HG03196 (cell line): ENCODE results near the gene TNFRSF1A.
A peak's percentile ranks its signal among the peaks of the same experiment; 100 is the strongest.

Source experiments
- ATAC-seq: cut with Tn5 transposase; IDR thresholded peaks from one replicate; pipeline ENCODE4 v1.9.1; 2021; ENCODE audit not compliant: unreplicated experiment

TNFRSF1A gene

DNA sequence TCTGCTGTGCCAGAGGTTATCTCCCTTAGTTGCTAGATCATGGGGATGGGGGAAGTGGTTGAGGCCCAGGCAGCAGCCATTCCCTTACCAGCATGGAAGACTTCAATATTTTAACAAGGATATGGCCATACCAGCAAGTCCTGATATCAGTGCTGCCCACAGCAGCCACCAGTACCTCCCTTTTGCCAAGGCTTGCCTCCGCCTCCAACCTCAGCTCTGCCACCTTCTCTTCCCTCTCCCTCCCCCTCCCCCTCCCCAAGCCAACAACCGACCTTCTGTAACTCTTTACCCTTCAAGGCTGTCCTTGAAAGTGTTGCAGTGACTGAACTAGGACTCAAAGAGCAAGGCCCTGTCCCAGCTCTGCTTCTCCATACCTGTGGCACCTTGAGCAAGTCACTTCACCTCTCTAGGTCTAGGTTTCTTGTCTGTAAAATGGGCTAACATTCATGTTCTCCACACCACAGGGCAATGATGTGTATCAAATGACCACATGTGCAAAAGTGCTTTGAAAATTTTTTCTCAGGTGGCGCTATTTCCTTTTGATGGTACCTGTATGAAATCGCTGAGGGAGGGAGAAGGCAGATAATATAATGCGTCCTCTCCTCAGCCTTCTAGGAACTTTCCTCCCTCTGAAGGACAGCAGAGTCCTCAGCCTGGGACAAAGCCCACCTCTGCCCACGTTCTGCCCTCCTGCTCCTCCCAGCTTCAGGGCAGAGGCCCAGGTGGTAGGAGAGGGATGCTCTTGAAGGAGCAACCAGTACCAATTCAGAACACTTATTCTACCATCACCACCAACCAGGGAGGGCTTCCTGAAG, 16.7 kb downstream of the TNFRSF1A start:
- ATAC-seq = no peak

DNA sequence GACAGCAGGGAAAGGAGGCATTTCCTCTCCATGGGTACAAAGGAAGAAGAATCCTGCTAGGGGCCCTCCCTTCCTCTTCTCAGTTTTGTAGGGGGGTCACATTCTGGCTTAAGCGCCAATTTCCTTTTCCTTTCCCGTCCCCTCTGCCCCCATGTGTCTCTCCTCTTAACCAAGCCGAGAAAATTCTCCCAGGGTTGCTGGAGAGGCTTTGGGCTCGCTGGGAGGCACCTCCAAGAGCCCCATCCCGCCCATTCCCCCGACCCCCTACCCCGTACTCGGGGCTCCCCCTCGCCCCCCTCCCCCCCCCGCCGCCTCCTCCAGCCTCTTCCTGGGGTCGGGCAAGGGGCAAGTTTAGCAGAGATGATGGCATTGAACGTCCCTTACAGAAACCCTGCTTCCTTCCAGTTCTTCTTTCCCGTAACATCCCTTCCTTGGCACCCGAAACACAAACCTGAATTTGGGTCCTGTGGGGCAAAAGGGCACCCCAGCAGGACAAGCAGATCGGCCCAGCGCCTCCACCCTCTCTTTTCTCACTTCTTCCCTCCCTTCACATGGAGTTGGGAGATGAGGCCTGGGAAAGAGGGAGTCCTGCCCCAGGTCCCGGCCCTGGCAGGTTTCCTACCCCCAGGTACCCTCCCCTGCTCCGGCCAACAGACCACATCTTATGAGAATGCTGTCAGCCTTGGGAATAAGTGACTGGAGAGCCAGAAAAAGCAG, 17.7 kb downstream of the TNFRSF1A start:
- no peak for ATAC-seq

DNA sequence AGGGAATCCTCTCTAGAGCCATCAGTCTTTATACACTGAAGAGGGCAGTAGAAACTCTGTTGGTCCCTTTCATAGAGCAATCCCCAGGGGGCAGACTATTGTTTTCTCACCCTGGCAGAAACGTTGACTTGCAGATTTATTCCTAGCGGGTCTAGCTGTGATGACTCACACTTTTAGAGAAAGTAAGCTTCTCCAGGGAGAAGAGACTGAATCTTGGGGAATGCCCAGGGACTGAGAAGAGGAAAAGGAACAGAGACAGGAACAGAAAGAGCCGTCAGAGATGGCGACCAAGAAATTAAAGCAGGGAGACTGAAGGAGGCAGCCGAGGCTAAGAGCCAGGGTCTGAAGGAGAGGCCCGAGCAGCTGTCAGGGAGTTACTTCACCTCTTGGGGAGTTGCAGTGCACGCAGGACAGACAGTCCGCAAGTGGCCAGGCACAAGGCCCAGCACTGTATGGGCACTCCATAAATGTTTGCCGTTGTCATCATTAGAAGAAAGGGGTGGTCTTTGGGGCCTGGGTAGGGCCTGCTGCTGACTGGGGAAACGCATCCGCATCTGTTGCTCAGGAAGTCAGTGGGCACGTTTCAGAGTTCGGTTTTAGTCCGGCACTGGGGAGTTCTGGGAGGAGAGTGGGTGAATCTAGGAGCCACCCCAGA, 18.4 kb downstream of the TNFRSF1A start:
- peak; percentile 49 for ATAC-seq

DNA sequence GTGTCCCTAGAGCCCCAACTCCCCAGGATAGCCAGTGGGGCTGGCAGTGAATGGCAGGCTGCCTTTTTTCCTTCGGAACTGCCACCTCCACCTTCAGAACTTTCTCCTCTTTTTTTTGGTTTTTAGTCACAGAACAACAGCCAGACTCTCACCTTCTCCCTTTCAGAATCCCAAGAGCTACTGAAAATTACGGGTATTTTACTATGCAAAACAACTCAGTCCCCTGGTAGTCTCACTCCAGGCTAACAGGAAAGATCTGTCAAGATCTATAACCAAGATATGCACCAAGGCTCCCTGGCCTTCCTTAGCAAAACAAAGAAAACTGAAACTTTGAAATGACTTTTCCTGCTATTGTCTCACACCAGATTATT, 18.9 kb downstream of the TNFRSF1A start:
- ATAC-seq = peak; percentile 19

DNA sequence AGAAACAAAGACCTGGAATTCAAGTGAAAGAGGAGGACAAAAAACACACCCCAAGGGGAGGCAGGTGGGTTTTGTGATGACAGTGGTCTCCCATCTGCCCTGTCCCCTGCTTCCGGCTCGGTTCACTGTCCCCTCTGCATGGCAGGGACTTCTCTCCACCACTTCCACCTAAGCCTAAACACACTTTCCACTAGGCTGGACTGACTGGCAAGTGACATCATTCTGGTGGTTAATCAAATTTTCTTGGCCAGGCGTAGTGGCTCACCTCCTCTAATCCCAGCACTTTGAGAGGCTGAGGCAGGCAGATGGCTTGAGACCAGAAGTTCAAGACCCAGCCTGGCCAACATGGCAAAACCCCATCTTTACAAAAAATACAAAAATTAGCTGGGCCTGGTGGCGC, 19.5 kb downstream of the TNFRSF1A start:
- ATAC-seq = no peak

DNA sequence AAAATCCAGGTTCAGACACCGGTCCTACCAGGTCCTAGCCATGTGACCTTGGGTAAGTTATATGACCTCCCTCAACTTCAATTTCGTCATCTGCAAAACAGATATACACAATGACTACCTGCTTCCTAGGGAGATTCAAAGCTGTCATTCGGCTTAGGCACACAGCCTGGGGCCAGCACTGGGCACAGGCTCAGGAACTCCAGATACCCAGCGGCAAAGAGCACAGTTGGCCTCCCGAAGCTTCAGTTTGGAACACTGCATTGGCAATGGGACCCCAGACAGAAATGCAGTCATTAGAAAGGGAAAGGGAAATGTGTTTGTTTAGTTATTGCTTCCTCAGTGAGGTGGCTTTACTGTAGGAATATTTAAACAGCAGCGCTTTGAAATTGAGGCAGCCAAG, 20.0 kb downstream of the TNFRSF1A start:
- no peak for ATAC-seq

DNA sequence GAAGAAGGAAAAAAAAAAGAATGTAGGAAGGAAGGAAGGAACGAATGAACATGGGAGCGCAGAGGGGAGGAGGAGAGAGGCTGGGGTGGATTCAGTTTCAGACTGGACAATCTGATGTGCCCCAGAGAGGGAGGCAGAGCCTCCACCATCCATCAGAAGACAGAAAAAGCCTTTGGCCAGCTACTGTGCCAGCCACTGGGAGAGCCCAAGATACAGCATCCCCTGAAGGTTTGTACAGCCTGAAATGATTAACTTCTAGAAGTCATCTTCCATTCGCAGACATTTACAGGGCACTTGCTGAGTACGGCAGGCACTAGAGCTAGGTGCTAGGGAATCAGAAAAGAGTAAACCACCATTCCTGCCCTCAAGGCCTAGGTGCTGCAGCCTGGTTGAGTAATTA, 22.4 kb downstream of the TNFRSF1A start:
- no peak for ATAC-seq

DNA sequence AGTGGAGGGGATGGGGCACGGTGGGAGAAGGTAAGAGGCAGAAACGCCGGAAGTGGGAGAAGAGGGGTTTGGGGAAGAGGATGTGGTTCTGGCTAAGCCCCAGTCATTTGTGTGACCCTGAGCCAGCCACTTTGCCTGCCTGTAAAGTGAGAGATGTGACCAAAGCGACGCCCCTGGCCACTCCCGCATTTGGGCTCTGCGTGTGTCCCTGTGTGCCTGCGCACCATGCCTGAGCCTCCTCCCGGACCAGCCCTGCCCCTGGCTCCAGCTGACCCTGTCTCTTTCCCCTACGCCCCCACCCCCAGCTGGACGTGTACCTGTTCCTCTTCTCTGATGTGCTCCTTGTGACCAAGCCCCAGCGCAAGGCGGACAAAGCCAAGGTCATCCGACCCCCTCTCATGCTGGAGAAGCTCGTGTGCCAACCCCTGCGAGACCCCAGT, 23.4 kb downstream of the TNFRSF1A start:
- ATAC-seq = no peak

DNA sequence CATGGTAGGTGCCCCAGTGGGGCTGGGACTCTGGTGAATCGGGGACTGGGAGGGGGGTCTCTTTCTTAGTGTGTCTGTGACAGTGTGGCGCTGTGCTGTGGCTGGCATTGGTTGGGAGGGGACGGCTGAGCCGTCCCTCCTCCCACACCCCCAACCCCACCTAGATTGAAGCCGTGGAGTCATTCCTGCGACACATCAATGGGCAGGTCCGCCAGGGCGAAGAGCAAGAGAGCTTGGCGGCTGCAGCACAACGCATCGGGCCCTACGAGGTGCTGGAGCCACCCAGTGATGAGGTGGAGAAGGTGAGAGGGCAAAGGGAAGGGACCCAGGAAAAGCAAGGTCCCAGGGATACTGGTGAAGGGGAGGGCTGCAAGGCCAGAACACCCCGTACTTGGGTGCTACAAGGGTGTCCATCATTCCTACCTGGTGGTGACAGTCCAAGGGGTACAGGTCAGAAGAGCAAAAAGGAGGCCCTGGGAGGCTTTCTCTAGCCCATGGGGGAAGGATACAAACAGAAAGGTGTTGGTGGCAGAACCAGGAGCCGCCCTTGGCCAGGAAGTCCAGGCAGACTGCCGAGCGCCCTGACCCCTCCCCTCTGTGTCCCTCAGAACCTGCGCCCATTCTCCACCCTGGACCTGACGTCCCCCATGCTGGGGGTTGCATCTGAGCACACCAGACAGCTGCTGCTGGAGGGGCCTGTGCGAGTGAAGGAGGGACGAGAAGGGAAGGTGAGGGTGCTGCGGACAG, 24.0 kb downstream of the TNFRSF1A start:
- ATAC-seq = no peak

DNA sequence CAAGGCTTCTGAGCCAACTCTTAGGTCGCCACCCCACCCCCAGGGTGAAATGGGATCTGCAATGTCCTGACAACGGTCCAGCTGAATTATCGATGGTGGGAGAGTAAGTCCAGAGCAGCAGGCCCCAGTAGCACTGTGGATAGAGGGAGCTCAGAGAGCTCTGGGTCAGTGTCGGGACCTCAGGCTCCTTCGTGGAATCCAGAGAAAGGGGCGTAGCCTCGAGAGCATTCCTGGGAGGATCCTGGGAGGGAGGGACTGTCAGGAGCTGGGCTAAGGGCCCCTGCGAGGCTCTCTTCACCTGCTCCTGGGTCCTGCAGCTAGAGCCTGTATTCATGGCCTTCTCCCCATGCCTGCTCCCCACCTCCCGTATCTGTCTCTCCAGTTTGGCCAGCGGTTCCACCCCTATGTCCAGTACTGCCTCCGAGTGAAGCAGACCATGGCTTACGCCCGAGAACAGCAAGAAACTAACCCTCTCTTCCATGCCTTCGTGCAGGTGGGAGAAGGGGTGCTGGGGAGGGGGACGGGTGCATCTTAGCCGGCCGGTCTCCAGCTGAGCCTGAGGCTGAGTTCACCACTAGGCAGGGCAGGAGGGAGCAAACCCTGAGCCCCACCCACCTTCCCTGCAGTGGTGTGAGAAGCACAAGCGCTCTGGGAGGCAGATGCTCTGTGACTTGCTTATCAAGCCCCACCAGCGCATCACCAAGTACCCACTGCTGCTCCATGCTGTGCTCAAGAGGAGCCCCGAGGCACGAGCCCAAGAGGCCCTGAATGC, 24.8 kb downstream of the TNFRSF1A start:
- no peak for ATAC-seq

DNA sequence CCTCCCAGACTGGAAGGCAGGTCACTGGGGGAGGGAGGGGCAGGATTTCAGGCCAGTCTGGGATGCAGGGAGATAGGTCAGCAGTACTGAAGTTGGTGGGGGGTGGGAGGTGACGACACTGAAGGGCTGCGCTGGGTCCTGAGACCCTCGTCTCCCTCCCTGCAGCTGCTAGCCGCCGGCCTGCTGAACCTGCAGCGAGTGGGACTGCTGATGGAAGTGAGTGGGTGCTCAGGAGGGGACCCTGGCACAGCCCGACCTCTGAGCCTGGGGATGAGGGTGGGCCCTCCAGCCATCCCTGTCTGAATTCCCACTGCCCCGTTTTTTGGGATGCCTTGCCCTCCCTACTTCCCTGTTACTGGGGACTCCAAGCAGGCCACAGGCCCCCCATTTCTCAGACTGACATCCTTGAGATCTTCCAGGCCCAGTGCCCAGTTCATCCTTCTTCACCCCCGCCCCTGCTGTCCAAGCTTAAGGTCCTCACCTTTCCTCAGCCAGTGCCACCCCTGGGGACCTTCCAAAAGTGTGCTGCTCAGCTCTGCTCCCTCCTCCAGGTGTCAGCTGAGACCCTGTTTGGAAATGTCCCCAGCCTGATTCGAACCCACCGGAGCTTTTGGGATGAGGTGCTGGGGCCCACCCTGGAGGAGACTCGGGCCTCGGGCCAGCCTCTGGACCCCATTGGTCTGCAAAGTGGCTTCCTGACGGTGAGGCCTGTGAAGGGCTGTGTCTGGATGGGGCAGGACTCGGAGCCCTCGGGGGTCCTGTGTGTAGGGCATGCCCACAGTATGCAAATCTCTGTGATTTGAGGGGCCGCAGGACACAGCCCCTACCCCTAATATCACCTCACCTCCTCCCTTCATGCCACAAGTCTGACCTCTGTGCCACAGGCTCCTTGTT, 25.9 kb downstream of the TNFRSF1A start:
- ATAC-seq = no peak

DNA sequence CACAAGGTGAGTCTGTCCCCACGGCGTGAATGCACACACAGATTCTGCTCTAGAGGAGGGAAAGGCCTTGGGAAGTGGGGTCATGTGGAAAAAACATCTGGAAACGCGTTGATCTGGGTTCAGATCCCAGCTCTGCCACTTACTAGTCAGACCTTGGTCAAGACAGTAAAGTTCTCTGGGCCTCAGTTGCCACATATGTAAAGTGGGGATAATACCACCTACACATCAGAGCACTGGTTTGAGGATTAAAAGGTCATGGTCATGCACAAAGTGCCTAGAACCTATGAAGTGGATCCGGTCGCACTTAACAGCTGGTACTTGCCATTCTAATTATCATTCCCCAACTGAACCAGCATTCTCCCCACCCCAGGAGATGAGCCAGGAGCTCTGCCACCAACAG, 26.7 kb downstream of the TNFRSF1A start:
- no peak for ATAC-seq

DNA sequence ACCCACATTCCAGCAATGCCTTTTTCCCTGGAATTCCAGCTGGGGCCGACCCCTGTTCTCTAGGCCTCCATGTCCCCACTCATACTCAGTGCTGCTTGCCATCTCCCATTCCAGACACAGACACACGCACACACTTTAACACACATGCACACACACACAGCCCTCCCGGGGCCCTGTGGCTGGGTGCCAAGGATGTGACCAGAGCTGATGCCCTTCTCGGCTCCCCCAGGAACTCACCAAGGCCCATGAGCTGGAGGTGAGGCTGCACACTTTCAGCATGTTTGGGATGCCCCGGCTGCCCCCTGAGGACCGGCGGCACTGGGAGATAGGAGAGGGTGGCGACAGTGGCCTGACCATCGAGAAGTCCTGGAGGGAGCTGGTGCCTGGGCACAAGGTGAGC, 27.1 kb downstream of the TNFRSF1A start:
- ATAC-seq = no peak

DNA sequence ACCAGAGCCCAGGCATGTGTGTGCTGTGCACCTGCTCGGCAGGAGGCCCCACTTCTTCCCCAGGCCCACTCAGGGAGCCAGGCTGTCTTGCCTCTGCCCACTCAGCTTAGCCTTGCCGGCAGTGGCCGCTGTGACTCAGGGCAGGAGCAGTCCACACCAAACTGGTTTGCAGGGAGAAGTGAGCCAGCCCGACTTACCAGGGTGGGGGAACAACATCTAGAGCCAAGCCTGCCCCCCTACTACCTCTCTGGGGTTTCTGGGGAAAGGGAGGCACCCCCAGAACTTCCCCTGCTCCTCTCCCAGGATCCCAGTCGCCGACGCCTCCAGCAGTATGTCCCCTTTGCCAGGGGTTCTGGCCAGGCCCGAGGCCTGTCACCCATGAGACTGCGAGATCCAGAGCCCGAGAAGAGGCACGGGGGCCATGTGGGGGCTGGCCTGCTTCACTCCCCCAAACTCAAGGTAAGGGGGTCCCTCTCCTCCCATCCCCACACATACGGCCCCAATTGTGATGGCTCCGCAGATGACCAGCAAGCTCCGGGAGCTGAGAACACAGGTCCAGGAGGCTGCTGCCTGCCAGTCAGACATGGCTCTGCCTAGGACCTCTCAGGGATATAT, 28.4 kb downstream of the TNFRSF1A start:
- ATAC-seq = no peak

DNA sequence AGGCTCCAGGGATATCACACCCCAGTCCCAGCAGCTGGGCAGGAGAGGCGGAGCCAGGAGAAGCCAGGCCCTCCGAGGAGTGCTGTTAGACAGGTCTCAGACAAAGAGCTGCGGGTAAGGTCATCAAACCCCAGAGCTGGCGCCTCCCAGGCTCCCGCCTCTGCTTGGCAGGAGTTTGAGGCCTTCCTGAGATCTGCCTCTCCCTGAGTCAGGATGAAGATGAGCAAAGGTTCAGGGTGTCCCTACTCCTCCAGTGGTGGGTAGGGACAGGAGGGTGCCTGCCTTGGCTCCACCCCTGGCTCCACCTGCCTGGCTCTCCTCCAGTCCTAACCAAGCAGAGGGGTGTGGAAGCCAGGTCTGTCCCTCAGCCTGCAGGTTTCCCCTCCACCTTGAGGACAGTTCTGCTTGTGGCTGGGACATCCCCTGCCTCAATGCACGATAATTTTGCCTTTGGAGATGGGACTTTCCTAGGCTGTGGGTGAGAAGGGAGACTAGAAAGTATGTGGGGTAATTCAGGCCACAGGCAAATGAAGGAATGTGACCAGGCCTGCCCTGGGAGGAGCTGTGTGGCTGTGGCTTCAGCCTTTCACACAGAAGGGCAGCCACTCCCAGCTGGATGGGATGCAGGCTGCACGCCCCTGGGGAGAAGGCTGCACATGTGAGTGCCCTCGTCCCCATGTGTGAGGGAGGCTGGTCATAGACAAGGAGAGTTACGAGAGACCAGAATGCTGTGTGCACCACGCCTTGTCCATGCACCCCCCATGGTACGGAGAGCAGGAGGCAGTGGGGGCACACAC, 29.1 kb downstream of the TNFRSF1A start:
- peak; percentile 59 for ATAC-seq

DNA sequence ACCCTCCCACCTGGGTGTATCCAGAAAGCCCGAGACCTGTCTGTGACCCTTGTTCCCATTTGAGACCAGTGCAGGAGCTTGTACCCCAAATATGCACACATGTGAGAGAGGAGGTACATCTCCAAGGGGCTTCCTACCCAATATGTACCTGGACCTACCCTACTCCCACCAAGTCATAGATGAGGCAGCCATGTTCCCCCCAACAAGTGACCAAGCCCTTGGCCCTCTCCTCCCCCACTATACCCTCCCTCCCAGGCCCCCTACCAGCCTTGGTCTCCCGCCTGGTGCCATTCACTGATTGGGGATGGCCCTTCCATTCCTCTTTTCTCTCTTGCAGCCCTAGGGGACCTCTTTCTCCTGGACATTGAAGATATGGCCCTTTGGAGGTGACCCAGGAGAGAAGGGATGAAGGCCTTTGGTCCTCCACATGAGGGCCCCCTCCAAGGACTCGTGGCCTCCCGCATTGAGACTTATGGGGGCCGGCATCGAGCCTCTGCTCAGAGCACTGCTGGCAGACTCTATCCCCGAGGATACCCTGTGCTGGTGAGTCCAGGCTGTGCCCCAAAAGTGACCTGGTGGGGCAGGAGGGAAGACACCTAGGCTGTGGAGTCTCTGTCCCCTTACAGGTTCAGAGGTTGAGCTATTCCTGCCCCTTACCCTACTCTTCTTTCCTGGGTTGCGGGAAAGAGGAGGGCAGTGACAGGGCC, 29.9 kb downstream of the TNFRSF1A start:
- ATAC-seq = no peak

DNA sequence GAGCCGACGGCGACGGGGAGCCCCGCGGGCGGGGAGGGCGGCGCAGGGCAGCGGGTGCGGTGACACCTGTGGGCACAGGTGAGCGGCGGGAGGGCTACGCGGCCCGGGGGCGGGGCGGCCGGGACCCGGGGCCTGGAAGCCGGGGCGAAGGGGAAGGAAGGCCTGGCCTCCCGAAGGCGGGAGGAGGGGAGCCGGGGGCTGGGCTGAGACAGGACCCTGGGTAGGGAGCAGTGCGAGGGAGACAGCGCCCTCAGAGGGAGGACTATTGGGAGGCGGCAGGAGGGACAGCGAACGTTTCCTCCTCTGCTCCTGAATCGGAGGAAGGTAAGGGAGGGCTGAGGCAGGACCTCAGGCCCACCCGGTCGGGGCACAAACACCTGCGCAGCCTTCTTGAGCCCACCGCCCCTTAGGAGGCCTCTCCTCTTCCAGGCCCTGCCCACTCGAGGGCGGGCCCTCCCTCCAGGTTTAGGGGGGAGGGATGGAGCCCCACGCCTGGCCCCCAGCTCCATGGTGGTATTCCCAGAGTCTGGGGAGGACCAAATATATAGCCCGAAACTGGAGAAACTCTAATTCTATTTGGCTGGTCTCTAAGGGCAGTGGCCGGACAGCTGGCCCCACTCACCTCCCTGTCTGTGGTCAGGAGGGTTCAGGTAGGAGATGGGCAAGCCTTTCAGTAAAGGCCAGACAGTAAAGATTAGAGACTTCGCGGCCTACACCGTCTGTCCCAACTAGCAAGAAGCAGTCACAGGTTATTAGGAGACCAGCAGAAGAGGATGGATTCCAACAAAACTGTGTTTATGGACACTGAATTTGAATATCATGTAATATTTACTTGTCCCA, 30.9 kb downstream of the TNFRSF1A start:
- no peak for ATAC-seq
